Midbrain (tissue), 1 donor: Measurements from ENCODE around the gene OR10H1.
"Not testable (repeated sequence)": the region's sequence is repeated elsewhere in the genome, so short reads cannot be mapped to it uniquely, and the experiment has no call there.

Source experiments
- DNase-seq: peaks from one replicate; lab custom pipeline; 2025; lab: John Stamatoyannopoulos, UW

Gene OR10H1

GRCh38 chr19:15774159-15774558 is 41.3 kb downstream of the OR10H1 start:
- DNase-seq: not testable (repeated sequence)

GRCh38 chr19:15769586-15769985 is 45.9 kb downstream of the OR10H1 start:
- DNase-seq: no peak

GRCh38 chr19:15759962-15760565 is 55.4 kb downstream of the OR10H1 start:
- DNase-seq: no peak

- no peak for DNase-seq
Observed at GRCh38 chr19:15758379-15758778, 57.1 kb downstream of the OR10H1 start.
